ENCODE results near the gene NFATC2IP. TPM values are rescaled to one million over a fixed set of nuclear protein-coding genes. Genes with fewer than 3 reads are reported as not detected.

NFATC2IP gene
- total and polyA plus RNA-seq, 2 of the 8 experiments (the other 6 are each of a cell fraction or from before 2014, with no cell fraction given): 54.4 to 71.5 TPM

DNA sequence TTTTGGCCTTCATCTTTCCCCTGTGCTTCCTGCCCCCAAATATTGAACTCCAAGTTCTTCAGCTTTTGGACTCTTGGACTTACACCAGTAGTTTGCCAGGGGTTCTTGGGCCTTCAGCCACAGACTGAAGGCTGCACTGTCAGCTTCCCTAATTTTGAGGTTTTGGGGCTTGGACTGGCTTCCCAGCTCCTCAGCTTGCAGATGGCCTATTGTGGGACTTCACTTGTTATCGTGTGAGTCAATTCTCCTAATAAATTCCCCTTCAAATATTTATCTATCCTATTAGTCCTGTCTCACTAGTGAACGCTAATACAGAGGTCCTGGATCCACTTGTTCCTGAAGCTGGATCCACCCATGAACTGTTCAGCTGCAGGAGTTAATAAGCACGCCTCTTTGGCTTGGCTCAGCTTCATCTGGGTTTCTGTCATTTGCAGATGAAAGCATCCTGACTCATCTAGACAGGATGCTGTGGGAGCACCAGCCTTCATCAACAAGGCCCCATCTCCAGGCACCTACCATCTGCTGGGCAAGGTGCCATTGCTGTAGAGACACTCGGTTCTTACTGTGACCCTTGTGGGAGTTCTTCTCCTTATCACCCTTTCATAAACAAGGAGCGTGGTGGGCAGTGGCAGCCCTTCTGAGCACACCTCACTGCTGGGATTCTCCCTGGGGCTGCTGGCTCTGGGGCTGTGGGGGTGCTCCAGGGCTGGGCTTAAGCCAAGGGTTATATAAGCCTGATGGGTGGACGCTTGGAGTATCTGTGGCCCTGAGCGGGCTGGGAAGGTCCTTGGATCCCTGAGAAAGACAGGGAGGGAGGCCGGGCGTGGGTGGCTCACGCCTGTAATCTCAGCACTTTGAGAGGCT is 57.2 kb downstream of the NFATC2IP start (continued):
- TF ChIP-seq GABPA (IDR thresholded peaks at IDR 0.05; ENCODE audit: borderline replicate concordance, insufficient read depth, low read length) (no peak), POU5F1 (IDR thresholded peaks at IDR 0.05; ENCODE audit: low read depth, low read length) (no peak), SAP30 (IDR thresholded peaks at IDR 0.05; ENCODE audit: insufficient read depth, insufficient replicate concordance, low read length) (no peak), NANOG (IDR thresholded peaks at IDR 0.05; ENCODE audit: insufficient read depth, low read depth, low read length, poor library complexity, severe bottlenecking) (no peak), PHF8 (conservative IDR thresholded peaks at IDR 0.05; ENCODE audit: low read depth, low read length) (no peak), SIRT6 (IDR thresholded peaks at IDR 0.05; ENCODE audit: low read length) (no peak)

Data from H1 (cell line).